Pancreas (tissue), 8 donors: ENCODE results near the gene ZNF423. TPM values are rescaled to one million over a fixed set of nuclear protein-coding genes. Genes with fewer than 3 reads are reported as not detected.

Source experiments
- polyA plus RNA-seq, 2 donors: library from polyadenylated mRNA; stranded (reverse); fragments of 200-250 nt; gene quantifications; one replicate each; pipeline ENCODE4 v1.2.3, GENCODE V29; 2013
- total RNA-seq, 6 donors: library from RNA; stranded (reverse); fragmentation: NEBNext Ultra II Directional in 4 of 6; extraction: Animal tissue kit (Norgen Biotek cat#: 25700) in 4 of 6; gene quantifications; one replicate each; pipeline versions ENCODE4 v1.2.1 to v1.2.4, GENCODE V29; 2021 to 2023
- donor health status: healthy with polysubstance abuse.
- donor health status: DM: no; HTN: no; CAD: no; lungs with moderate emphysema.
- donor health status: DM: no; HTN: no; CAD: no.
- donor health status: Bipolar disorder and iron deficiency.
- donor health status: DM: yes; HTN: yes; CAD: no.
- donor health status: DM: no; HTN: no; CAD: no.
- donor health status: DM: no; HTN: no; CAD: no.
- donor health status: DM: yes; HTN: yes; CAD: no.

Gene ZNF423
- total and polyA plus RNA-seq, 8 donors: 0.61 to 5.1 (median 3.0) TPM

Other genes starting within 250 kb of the ZNF423 start
- gene CNEP1R1, start 169.1 kb upstream of the ZNF423 start, total RNA-seq: 10 to 100 TPM in 1 of 6 donors, 1 to 10 TPM in 5; 3.9 to 10.2 (median 6.3) TPM
- gene CNEP1R1, start 169.1 kb upstream of the ZNF423 start, polyA plus RNA-seq: 1 to 10 TPM; 4.1 to 7.3 TPM
- 10 to 100 TPM in 1 of 6 donors, 1 to 10 TPM in 5; 4.2 to 12.2 (median 9.0) TPM for gene HEATR3, start 209.9 kb upstream of the ZNF423 start, total RNA-seq
- gene HEATR3, start 209.9 kb upstream of the ZNF423 start, polyA plus RNA-seq: 1 to 10 TPM; 2.5 to 6.5 TPM